PC-9 (cell line): ENCODE data around the gene EIF2S2.
"Not testable (repeated sequence)": the region's sequence is repeated elsewhere in the genome, so short reads cannot be mapped to it uniquely, and the experiment has no call there.

Source experiments
- CTCF ChIP-seq: fragments of 200-600 bp; sonication (generic); conservative IDR thresholded peaks from 2 replicates; pipeline ENCODE4 v1.6.1; 2017; ENCODE audit warnings: mixed run types, antibody characterized with exemption, mild to moderate bottlenecking, moderate library complexity
- EZH2 ChIP-seq: fragments of 200-600 bp; sonication (generic); IDR thresholded peaks from 2 replicates; pipeline ENCODE4 v1.8.0; 2017; ENCODE audit warnings: antibody characterized with exemption, low read depth

GRCh38 chr20:34132491-34132890, 20.4 kb upstream of the EIF2S2 start:
- TF ChIP-seq CTCF, EZH2: not testable (repeated sequence)
